Testis (tissue), 2 donors: ENCODE results near the gene MARCHF3.

Source experiments
- POLR2A ChIP-seq: fragments of 450-650 bp; IDR thresholded peaks from one replicate; pipeline ENCODE4 v1.6.1; 2017; ENCODE audit warnings: antibody characterized with exemption, mild to moderate bottlenecking, moderate library complexity
- TF ChIP-seq, protein P1 (sequence below), 3 experiments: fragments of 450-650 bp in 2 of 3; fragments of 200-600 bp in 1 of 3; sonication (generic) in 1 of 3; IDR thresholded peaks; one replicate each; pipeline ENCODE4 v1.5.1; 2016 to 2019; ENCODE audit warnings: antibody characterized with exemption in 3 of 3, mild to moderate bottlenecking in 2 of 3, moderate library complexity in 1 of 3

DNA sequence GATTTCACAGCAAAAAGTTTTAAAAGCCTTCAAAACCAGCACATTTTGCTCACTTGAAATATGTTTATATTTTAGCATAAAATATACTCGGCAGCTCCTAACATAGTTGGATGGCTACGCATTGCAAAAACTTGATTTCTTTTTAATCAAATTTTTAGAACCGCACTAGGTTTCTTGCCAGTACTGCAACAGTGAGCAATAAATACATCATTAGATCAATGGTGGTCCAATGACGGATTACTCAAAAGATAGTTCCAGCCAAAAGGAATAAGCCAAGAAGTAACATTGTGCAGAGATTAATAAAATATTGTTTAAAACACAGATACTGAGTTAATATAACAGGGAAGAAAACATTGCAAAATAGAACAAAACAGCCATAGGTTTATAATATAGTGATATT is 5.5 kb downstream of the MARCHF3 start:
- TF ChIP-seq, protein P1, sequence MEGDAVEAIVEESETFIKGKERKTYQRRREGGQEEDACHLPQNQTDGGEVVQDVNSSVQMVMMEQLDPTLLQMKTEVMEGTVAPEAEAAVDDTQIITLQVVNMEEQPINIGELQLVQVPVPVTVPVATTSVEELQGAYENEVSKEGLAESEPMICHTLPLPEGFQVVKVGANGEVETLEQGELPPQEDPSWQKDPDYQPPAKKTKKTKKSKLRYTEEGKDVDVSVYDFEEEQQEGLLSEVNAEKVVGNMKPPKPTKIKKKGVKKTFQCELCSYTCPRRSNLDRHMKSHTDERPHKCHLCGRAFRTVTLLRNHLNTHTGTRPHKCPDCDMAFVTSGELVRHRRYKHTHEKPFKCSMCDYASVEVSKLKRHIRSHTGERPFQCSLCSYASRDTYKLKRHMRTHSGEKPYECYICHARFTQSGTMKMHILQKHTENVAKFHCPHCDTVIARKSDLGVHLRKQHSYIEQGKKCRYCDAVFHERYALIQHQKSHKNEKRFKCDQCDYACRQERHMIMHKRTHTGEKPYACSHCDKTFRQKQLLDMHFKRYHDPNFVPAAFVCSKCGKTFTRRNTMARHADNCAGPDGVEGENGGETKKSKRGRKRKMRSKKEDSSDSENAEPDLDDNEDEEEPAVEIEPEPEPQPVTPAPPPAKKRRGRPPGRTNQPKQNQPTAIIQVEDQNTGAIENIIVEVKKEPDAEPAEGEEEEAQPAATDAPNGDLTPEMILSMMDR (IDR thresholded peaks at IDR 0.05) = no peak
- no peak for TF ChIP-seq POLR2A
